ENCODE data around the gene KLK7.

Gene KLK7

DNA sequence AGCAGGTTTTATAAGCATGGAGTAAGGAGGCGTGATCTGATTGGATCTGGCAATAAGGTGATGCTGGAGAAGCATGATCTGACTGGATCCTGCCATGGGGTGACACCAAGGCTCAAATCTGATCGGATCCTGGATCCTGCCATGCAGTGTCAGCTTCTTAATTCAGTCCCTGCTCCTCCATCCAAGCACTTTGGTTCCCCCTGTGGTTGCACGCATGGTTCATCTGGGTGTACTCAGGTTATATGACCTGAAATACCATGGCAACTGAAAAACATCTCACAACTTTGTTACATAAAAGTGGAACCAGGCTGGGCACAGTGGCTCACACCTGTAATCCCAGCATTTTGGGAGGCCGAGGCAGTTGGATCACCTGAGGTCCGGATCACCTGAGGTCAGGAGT is 54.9 kb downstream of the KLK7 start:
- DNase-seq = no peak

Measured in activated CD4-positive, alpha-beta T cell treated with anti-CD3 and anti-CD28 coated beads, Interleukin-2, amount 50 U/mL, for 1 hour (primary cell).